ENCODE measurements around the gene TBX3.

The TBX3 gene

DNA sequence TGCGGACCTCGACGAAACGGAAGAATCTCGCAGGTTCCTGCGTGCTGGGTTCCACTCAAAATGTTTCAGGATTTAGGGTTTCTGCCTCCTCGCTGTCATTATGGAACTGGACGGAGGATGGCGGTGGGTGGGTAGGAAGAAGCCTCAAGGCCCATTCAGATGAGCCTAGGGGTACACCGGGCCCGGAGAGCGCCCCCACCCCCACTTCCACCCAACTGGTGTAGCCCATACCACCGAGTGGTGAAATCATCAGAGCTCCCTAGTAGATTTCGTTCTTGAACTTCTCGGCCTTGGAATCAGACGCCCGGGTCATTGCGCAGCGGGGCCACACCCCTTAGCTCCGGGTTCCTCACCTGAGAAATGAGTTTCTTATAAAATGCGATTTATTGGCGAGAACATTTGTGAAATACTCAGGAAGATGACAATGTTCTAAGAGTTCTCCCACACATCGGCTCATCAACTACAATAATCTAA, 13.3 kb upstream of the TBX3 start:
- no peak overlapping the region for H3K18ac ChIP-seq (ENCODE audit: low read length)
- H3K9me3 ChIP-seq (replicated peaks in 1 of 2; ENCODE audit: control insufficient read depth in 2 of 2, insufficient read depth in 1 of 2, low read depth in 1 of 2, low read length in 2 of 2), result peaks cover 0 to 2% of the 10 kb centered on the region in 2 donors
- H4K8ac ChIP-seq (ENCODE audit: low read depth, low read length), result no peak overlapping the region
- no peak overlapping the region for H2AK5ac ChIP-seq (ENCODE audit: low read depth, low read length)
- no peak overlapping the region for H3K4ac ChIP-seq (ENCODE audit: low read length)
- H2AFZ ChIP-seq (ENCODE audit: low read length), result no peak overlapping the region
- no peak overlapping the region for H3K27ac ChIP-seq (replicated peaks; ENCODE audit: low read length)
- H3K4me1 ChIP-seq (ENCODE audit: control insufficient read depth in 2 of 2, insufficient read depth in 1 of 2, low read depth in 1 of 2, low read length in 2 of 2), result peaks cover 0 to 12% of the 10 kb centered on the region in 2 donors
- peaks cover 56 to 100% (median 94%) of the 10 kb centered on the region in 3 experiments for H3K27me3 ChIP-seq (ENCODE audit: control insufficient read depth in 3 of 3, insufficient read depth in 3 of 3, low read depth in 1 of 3, low read length in 3 of 3)
- H3K4me3 ChIP-seq (ENCODE audit: low read length in 2 of 2), result no peak overlapping the region
- H3K36me3 ChIP-seq (replicated peaks in 1 of 2; ENCODE audit: control insufficient read depth in 2 of 2, insufficient read depth in 2 of 2, low read length in 2 of 2), result no peaks in the 10 kb centered on the region
- no peak overlapping the region for H2BK12ac ChIP-seq (ENCODE audit: low read length)
- no peak for DNase-seq (ENCODE audit: low spot score)
- no peak overlapping the region for H2BK5ac ChIP-seq (ENCODE audit: low read length)
- no peak overlapping the region for H4K91ac ChIP-seq (ENCODE audit: low read depth, low read length, poor library complexity)
- no peak overlapping the region for H3K4me2 ChIP-seq (ENCODE audit: insufficient read depth, low read length, poor library complexity, severe bottlenecking)
- no CpG with 5 or more reads among the region's 23 CpGs for WGBS, 2 donors (ENCODE audit: extremely low coverage in 2 of 2, insufficient read length in 2 of 2, insufficient replicate concordance in 1 of 2)
- no peaks in the 10 kb centered on the region for H3K79me1 ChIP-seq (ENCODE audit: low read depth, low read length)
- no peak overlapping the region for H3K9ac ChIP-seq (ENCODE audit: low read depth, low read length, poor library complexity)
- H3K23ac ChIP-seq (ENCODE audit: low read depth, low read length, poor library complexity), result no peak overlapping the region
- no peak overlapping the region for H2BK120ac ChIP-seq (ENCODE audit: low read depth, low read length)
- no peak overlapping the region for H3K14ac ChIP-seq (ENCODE audit: low read length)
- no peak overlapping the region for H2BK15ac ChIP-seq (ENCODE audit: low read length)

DNA sequence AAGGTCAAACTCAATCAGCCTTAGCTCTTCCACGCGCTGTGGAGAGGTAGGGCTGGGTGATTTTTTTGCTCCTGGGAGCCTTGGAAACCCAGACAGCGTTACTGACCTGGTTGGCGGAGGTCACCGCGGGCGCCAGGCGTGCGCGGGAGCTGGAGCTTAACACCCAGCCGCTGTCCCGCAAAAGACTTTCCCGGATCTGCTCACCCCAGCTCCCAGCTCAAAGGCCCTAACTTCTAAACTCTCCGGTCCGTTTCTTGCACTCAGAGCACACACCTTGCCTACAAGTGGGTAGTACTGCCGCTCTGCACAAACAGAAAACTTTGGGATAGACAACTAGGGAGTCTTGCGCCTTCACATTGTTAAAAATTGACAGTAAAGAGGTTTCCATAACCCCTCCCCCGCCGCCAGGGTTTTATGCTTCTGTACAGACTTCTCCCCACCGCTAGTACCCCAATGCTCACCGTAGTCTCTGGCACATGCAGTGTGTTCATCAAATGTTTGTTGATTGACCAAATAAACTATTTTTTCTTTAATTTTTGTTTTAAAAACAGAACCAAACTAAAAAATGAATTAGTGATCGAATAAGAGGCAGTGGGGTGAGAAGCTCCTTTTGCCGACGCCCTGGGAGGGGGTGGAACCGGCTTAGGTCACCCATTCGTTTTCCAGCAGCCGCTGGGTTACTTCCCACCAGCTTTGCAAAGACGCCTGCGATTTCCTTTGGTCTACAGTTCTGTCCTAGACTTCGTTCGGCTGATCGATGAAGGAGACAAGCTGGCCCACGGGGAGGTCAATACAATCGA, 12.7 kb upstream of the TBX3 start:
- WGBS, 2 donors (ENCODE audit: extremely low coverage in 2 of 2, insufficient read length in 2 of 2, insufficient replicate concordance in 1 of 2), result no CpG with 5 or more reads among the region's 34 CpGs
- Histone ChIP-seq H3K18ac (ENCODE audit: low read length) (no peak overlapping the region), H2BK5ac (ENCODE audit: low read length) (no peak overlapping the region), H3K27me3 (ENCODE audit: control insufficient read depth in 3 of 3, insufficient read depth in 3 of 3, low read depth in 1 of 3, low read length in 3 of 3) (peaks cover 57 to 100% (median 94%) of the 10 kb centered on the region in 3 experiments), H2BK15ac (ENCODE audit: low read length) (no peak overlapping the region), H4K8ac (ENCODE audit: low read depth, low read length) (no peak overlapping the region), H3K79me1 (ENCODE audit: low read depth, low read length) (no peaks in the 10 kb centered on the region), H3K4me3 (ENCODE audit: low read length in 2 of 2) (no peak overlapping the region), H3K27ac (replicated peaks; ENCODE audit: low read length) (no peak overlapping the region), H3K23ac (ENCODE audit: low read depth, low read length, poor library complexity) (no peak overlapping the region), H3K9ac (ENCODE audit: low read depth, low read length, poor library complexity) (no peak overlapping the region), H2BK120ac (ENCODE audit: low read depth, low read length) (no peak overlapping the region), H3K9me3 (replicated peaks in 1 of 2; ENCODE audit: control insufficient read depth in 2 of 2, insufficient read depth in 1 of 2, low read depth in 1 of 2, low read length in 2 of 2) (peaks cover 0 to 2% of the 10 kb centered on the region in 2 donors), H2BK12ac (ENCODE audit: low read length) (no peak overlapping the region), H3K4ac (ENCODE audit: low read length) (no peak overlapping the region), H3K14ac (ENCODE audit: low read length) (no peak overlapping the region), H3K4me2 (ENCODE audit: insufficient read depth, low read length, poor library complexity, severe bottlenecking) (no peak overlapping the region), H2AK5ac (ENCODE audit: low read depth, low read length) (no peak overlapping the region), H4K91ac (ENCODE audit: low read depth, low read length, poor library complexity) (no peak overlapping the region), H2AFZ (ENCODE audit: low read length) (no peak overlapping the region), H3K36me3 (replicated peaks in 1 of 2; ENCODE audit: control insufficient read depth in 2 of 2, insufficient read depth in 2 of 2, low read length in 2 of 2) (no peaks in the 10 kb centered on the region), H3K4me1 (ENCODE audit: control insufficient read depth in 2 of 2, insufficient read depth in 1 of 2, low read depth in 1 of 2, low read length in 2 of 2) (peaks cover 0 to 12% of the 10 kb centered on the region in 2 donors)
- no peak for DNase-seq (ENCODE audit: low spot score)

DNA sequence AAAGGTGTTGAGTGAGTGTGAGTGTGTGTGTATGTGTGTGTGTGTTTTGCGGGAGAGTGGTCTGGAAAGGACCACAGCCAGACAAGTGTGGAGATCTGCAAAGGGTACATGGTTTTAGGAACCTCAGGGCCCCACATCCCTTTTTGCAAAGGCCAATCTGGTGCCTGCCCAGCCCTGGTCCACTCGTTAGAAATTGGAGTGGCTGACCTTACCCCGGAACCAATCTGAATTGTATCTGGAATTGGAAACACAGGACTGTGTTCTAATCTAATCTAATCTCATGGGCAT, 11.3 kb upstream of the TBX3 start:
- Histone ChIP-seq H3K14ac (ENCODE audit: low read length) (no peak overlapping the region), H2AK5ac (ENCODE audit: low read depth, low read length) (no peak overlapping the region), H3K79me1 (ENCODE audit: low read depth, low read length) (no peaks in the 10 kb centered on the region), H4K91ac (ENCODE audit: low read depth, low read length, poor library complexity) (no peak overlapping the region), H3K4me3 (ENCODE audit: low read length in 2 of 2) (no peak overlapping the region), H2AFZ (ENCODE audit: low read length) (no peak overlapping the region), H2BK15ac (ENCODE audit: low read length) (no peak overlapping the region), H3K36me3 (replicated peaks in 1 of 2; ENCODE audit: control insufficient read depth in 2 of 2, insufficient read depth in 2 of 2, low read length in 2 of 2) (no peaks in the 10 kb centered on the region), H3K27me3 (ENCODE audit: control insufficient read depth in 3 of 3, insufficient read depth in 3 of 3, low read depth in 1 of 3, low read length in 3 of 3) (peaks cover 57 to 100% (median 95%) of the 10 kb centered on the region in 3 experiments), H3K4me2 (ENCODE audit: insufficient read depth, low read length, poor library complexity, severe bottlenecking) (no peak overlapping the region), H2BK5ac (ENCODE audit: low read length) (no peak overlapping the region), H3K18ac (ENCODE audit: low read length) (no peak overlapping the region), H3K23ac (ENCODE audit: low read depth, low read length, poor library complexity) (no peak overlapping the region), H2BK120ac (ENCODE audit: low read depth, low read length) (no peak overlapping the region), H3K9ac (ENCODE audit: low read depth, low read length, poor library complexity) (no peak overlapping the region), H3K4ac (ENCODE audit: low read length) (no peak overlapping the region), H4K8ac (ENCODE audit: low read depth, low read length) (no peak overlapping the region), H3K9me3 (replicated peaks in 1 of 2; ENCODE audit: control insufficient read depth in 2 of 2, insufficient read depth in 1 of 2, low read depth in 1 of 2, low read length in 2 of 2) (peaks cover 0 to 3% of the 10 kb centered on the region in 2 donors), H2BK12ac (ENCODE audit: low read length) (no peak overlapping the region), H3K4me1 (ENCODE audit: control insufficient read depth in 2 of 2, insufficient read depth in 1 of 2, low read depth in 1 of 2, low read length in 2 of 2) (peaks cover 0 to 9% of the 10 kb centered on the region in 2 donors), H3K27ac (replicated peaks; ENCODE audit: low read length) (no peak overlapping the region)
- WGBS, 2 donors (ENCODE audit: extremely low coverage in 2 of 2, insufficient read length in 2 of 2, insufficient replicate concordance in 1 of 2), result no CpG with 5 or more reads among the region's 3 CpGs
- no peak for DNase-seq (ENCODE audit: low spot score)

DNA sequence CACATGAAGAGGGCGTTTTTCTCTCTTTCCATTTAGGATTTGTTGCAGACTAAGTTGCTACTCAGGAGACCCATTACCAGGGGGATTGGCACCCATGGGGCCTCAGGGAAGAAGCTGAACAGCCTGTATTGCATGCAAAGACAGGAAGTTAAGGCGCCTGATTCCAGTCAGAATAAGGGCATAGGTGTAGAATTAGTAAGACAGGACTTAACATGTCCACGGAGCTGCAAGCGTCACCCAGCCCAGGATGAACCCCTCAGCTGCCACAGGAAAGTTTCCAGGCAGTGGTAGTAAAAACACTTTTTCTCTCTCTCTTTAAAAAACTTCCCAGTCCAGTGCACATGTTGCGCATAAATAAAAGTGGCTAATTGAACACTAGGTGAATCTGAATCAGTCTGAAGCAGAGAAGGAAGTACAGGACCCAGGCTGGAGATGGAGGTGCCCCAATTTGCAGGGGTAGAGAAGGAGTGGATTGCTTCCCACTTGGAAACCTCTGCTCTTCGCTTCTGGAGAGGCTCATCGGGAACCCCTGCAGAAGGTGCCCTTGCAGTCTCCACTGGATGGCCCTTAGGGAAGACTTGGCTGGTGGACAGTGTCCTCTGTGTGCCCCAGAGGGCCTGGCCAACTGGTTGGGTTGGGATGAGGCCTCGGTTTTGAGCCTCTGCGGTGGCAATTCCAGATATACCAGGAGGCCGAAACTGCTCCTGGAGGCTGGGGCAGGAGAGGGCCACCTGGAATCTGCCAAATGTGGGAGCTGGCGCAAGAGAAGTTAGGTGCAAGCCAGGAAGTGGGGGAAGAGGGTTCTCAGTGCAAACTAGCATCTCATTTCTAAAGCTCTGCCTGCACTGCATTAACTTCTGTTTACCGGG, 10.7 kb upstream of the TBX3 start:
- WGBS, 2 donors (ENCODE audit: extremely low coverage in 2 of 2, insufficient read length in 2 of 2, insufficient replicate concordance in 1 of 2), result no CpG with 5 or more reads among the region's 12 CpGs
- H3K4me3 ChIP-seq (ENCODE audit: low read length in 2 of 2), result no peak overlapping the region

More for the DNA sequence above, 10.7 kb upstream of the TBX3 start:
- no peak overlapping the region for H3K18ac ChIP-seq (ENCODE audit: low read length)
- H3K4ac ChIP-seq (ENCODE audit: low read length), result no peak overlapping the region
- peaks cover 0 to 7% of the 10 kb centered on the region in 2 donors for H3K4me1 ChIP-seq (ENCODE audit: control insufficient read depth in 2 of 2, insufficient read depth in 1 of 2, low read depth in 1 of 2, low read length in 2 of 2)
- no peak overlapping the region for H2AK5ac ChIP-seq (ENCODE audit: low read depth, low read length)
- DNase-seq (ENCODE audit: low spot score), result no peak
- H2BK5ac ChIP-seq (ENCODE audit: low read length), result no peak overlapping the region
- no peak overlapping the region for H3K23ac ChIP-seq (ENCODE audit: low read depth, low read length, poor library complexity)
- no peak overlapping the region for H3K4me2 ChIP-seq (ENCODE audit: insufficient read depth, low read length, poor library complexity, severe bottlenecking)
- H4K91ac ChIP-seq (ENCODE audit: low read depth, low read length, poor library complexity), result no peak overlapping the region
- H4K8ac ChIP-seq (ENCODE audit: low read depth, low read length), result no peak overlapping the region
- no peak overlapping the region for H2BK15ac ChIP-seq (ENCODE audit: low read length)
- no peaks in the 10 kb centered on the region for H3K79me1 ChIP-seq (ENCODE audit: low read depth, low read length)
- no peak overlapping the region for H2AFZ ChIP-seq (ENCODE audit: low read length)
- H2BK120ac ChIP-seq (ENCODE audit: low read depth, low read length), result no peak overlapping the region
- H3K27me3 ChIP-seq (ENCODE audit: control insufficient read depth in 3 of 3, insufficient read depth in 3 of 3, low read depth in 1 of 3, low read length in 3 of 3), result peaks cover 52 to 100% (median 95%) of the 10 kb centered on the region in 3 experiments
- peak overlapping the region; percentile 43 for H3K14ac ChIP-seq (ENCODE audit: low read length)
- H3K9ac ChIP-seq (ENCODE audit: low read depth, low read length, poor library complexity), result no peak overlapping the region
- no peak overlapping the region for H3K27ac ChIP-seq (replicated peaks; ENCODE audit: low read length)
- H3K36me3 ChIP-seq (replicated peaks in 1 of 2; ENCODE audit: control insufficient read depth in 2 of 2, insufficient read depth in 2 of 2, low read length in 2 of 2), result no peaks in the 10 kb centered on the region
- H3K9me3 ChIP-seq (replicated peaks in 1 of 2; ENCODE audit: control insufficient read depth in 2 of 2, insufficient read depth in 1 of 2, low read depth in 1 of 2, low read length in 2 of 2), result peaks cover 0 to 3% of the 10 kb centered on the region in 2 donors
- no peak overlapping the region for H2BK12ac ChIP-seq (ENCODE audit: low read length)

Measured in neuronal stem cell (in vitro differentiated cells).